ENCODE measurements around the gene HSPD1.

HSPD1 gene

DNA sequence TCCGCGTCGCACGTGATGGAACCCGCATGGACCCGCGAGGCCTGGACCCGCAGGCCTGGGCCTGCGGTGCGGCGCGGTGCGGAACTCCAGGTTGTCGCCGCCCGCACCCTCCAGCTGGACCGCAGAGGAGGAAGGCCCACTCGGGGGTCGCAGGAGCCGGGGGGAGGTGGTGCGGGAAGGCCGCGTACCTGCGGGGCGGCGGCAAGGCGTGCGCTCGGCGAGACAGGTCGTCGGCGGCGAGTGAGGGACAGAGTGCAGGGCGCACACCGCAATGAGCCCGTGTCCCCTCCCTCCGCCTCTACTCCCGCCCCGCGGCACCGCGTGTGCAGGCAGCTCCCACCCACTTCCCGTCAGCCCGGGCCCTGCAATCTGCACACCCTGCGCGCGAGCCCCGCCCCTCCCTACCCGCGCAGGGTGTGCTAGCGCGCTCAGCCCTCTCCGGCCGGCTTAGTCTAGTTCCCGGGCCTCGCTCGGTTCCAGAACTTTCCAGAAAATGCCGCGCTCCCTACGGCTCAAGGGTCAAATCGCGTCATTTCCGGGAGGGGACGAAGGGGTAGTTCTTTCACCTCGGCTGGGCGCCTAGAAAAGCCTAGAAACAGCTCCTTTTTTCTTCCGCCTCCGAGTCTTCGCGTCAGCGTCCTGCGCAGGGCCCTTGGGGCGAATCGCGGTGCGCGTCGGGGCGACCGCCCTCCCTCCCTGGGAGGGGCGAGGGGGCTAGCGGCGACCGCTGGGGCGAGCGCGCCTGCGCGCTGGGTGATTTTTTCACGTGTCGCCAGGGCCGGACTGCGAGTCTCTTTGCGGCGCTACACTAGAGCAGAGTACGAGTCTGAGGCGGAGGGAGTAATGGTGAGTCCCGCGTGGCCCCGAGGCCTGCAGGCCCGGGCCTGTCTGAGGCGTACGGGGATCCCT is at the start of gene HSPD1, which contains the start of gene HSPE1:
HSPD1 (minus strand) TSS at position 247 of the 909 bp plus-strand sequence. CDS start 992 bp downstream, outside the sequence.
HSPE1 (plus strand) TSS at position 786 of the 909 bp plus-strand sequence; CDS start at position 844, 58 bp downstream.
- Mint-ChIP-seq H3K4me1 (ENCODE audit: low read depth) (peaks cover 51% of the 10 kb centered on the region), H3K36me3 (ENCODE audit: low read depth) (peaks cover 48% of the 10 kb centered on the region), H3K9me3 (no peaks in the 10 kb centered on the region)

DNA sequence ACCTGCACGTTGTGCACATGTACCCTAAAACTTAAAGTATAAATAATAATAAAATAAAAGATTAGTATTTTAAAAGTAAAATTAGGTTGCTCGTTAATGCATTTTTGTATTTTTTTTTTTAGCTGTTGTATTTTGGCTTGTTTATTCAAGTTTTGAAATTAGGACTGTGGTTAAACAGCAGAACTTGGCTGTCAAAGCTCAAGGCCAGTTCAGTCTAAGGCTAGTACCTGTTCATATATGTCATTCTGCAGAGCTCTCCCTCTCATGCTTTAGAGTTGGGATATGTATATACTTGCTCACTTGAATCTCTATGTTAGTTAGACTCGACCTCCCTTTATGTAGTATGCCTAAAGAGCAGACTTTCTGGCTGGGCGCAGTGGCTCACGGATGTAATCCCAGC is 48.9 kb upstream of the HSPD1 start:
- H3K27ac Mint-ChIP-seq = no peak overlapping the region
- peaks cover 19% of the 10 kb centered on the region for H3K36me3 Mint-ChIP-seq (ENCODE audit: low read depth)

More for the DNA sequence above, at the start of gene HSPD1, which contains the start of gene HSPE1:
- peak within 1 kb of the TSS; percentile 92 for H3K4me3 Mint-ChIP-seq
- H3K27me3 Mint-ChIP-seq (ENCODE audit: low read depth) = no peaks in the 10 kb centered on the region
- H3K27ac Mint-ChIP-seq = peak within 1 kb of the TSS; percentile 98

DNA sequence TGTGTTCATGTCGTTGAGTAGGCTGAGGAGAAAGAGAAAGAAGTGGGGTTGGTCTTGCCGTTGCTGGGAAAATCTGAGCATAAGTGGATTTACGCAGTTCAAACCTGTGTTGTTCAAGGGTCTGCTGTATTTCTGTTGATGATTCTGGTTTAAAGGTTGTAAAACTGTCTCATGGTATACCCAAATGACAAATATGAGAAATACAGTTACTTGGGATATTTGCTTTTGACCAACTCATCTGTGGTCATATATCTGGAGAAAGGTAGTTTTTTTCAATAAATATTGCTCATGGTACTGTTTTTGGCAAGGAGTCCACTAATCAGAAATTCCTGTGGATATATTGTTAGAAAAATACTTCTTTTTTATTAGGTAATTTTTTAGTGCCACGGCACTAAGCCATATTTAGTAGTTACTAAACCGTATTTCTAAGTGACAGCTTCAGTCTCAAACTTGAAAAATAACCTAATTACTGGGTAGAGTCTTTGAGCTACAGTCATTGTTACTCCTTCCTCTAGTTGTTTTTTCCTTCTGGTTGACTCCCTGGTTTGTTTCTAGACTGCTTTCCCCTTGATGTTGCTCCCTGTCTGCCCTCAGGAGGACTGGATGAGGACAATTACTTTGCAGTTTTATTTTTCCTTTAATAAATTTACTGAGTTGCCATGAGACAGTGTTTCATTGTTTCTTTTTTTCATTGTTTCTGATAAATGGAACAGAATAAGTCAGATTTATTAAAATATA is 47.7 kb upstream of the HSPD1 start:
- H3K9me3 Mint-ChIP-seq = no peaks in the 10 kb centered on the region
- H3K4me1 Mint-ChIP-seq (ENCODE audit: low read depth) = no peaks in the 10 kb centered on the region
- H3K36me3 Mint-ChIP-seq (ENCODE audit: low read depth) = peaks cover 23% of the 10 kb centered on the region
- no peak overlapping the region for H3K27ac Mint-ChIP-seq
- no peaks in the 10 kb centered on the region for H3K27me3 Mint-ChIP-seq (ENCODE audit: low read depth)
- H3K4me3 Mint-ChIP-seq = no peak overlapping the region

More for the DNA sequence above, 48.9 kb upstream of the HSPD1 start:
- H3K9me3 Mint-ChIP-seq = no peaks in the 10 kb centered on the region
- no peaks in the 10 kb centered on the region for H3K4me1 Mint-ChIP-seq (ENCODE audit: low read depth)
- H3K27me3 Mint-ChIP-seq (ENCODE audit: low read depth) = no peaks in the 10 kb centered on the region
- no peak overlapping the region for H3K4me3 Mint-ChIP-seq

DNA sequence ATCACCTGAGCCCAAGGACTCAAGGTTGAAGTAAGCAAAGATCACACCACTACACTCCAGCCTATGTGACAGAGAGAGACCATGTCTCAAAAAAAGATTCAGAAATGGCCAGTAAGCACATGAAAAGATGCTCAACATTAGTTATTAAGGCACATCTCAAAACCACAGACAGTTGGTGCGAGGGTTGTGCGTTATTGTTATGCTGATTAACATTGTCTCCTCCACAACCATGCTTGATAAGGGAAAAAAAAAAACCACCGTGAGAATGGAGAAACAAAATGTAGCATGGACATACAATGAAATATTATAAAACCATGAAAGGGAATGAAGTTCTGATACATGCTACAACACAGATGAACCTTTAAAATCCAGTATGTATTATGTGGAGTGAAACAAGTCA is 43.6 kb upstream of the HSPD1 start:
- Mint-ChIP-seq H3K9me3 (no peaks in the 10 kb centered on the region), H3K27ac (no peak overlapping the region), H3K4me1 (ENCODE audit: low read depth) (peaks cover 8% of the 10 kb centered on the region), H3K4me3 (no peak overlapping the region), H3K27me3 (ENCODE audit: low read depth) (no peaks in the 10 kb centered on the region), H3K36me3 (ENCODE audit: low read depth) (peaks cover 25% of the 10 kb centered on the region)

DNA sequence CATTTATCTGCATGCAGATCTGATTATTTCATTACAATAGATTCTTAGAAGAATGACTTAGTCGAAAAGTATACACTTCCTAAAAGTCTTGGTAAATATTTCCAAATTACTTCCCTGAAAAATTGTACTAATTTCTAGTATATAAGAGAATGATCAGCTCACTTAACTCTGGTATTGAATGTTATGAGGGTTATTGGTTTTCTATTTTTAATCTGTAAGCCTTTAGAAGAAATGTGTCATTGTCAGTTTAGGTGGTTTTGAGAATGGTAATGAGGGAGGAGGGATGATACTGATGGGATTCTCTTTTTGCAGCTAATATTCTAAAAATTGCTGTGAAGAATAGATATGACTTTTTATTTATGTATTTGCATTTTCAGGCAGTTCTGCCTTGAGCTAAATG is 40.1 kb upstream of the HSPD1 start:
- Mint-ChIP-seq H3K27ac (no peak overlapping the region), H3K36me3 (ENCODE audit: low read depth) (peaks cover 31% of the 10 kb centered on the region), H3K4me1 (ENCODE audit: low read depth) (peaks cover 12% of the 10 kb centered on the region), H3K4me3 (no peak overlapping the region), H3K27me3 (ENCODE audit: low read depth) (no peaks in the 10 kb centered on the region), H3K9me3 (no peaks in the 10 kb centered on the region)

DNA sequence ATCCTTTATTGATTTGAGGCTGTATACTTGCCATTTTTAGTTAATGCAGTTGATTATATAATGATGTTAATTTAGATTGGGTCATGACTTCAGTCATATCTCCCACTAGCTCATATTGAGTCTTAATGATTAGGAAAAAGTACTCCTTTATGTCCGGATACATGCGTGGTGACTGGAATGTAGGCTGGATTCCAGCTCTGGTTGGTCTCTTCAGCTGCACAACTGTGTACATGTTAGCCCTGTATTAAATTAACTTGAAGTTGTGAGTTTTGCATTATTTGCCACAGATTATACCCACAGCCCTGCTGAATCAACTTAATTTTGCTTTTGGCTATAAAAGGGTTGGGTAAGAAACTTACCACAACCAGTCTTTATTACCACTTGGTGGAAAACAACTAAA is 38.8 kb upstream of the HSPD1 start:
- H3K27ac Mint-ChIP-seq = no peak overlapping the region
- H3K36me3 Mint-ChIP-seq (ENCODE audit: low read depth) = peaks cover 35% of the 10 kb centered on the region
- H3K4me3 Mint-ChIP-seq = no peak overlapping the region
- H3K4me1 Mint-ChIP-seq (ENCODE audit: low read depth) = peaks cover 19% of the 10 kb centered on the region
- H3K27me3 Mint-ChIP-seq (ENCODE audit: low read depth) = no peaks in the 10 kb centered on the region
- H3K9me3 Mint-ChIP-seq = no peaks in the 10 kb centered on the region

DNA sequence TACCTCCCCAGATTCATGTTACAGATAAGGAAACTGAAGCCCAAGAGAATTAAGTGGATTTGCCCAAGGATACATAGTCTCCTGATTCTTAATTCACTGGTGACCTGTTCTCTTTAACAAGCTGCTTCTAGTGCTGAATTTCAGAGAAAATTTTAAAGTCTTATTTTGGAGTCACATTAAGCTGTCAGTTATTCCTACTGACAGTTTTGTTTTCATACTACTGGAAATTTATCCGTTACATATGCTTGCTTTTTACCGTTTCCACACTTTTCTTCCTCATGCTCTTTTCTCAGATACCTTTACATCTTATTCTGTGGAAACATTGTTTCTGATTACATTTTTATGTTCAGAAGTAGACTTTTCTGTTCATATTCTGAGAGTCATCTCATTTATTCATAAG is 17.5 kb upstream of the HSPD1 start:
- no peak overlapping the region for H3K27ac Mint-ChIP-seq
- peaks cover 15% of the 10 kb centered on the region for H3K36me3 Mint-ChIP-seq (ENCODE audit: low read depth)
- no peaks in the 10 kb centered on the region for H3K9me3 Mint-ChIP-seq
- no peaks in the 10 kb centered on the region for H3K27me3 Mint-ChIP-seq (ENCODE audit: low read depth)
- H3K4me1 Mint-ChIP-seq (ENCODE audit: low read depth) = peaks cover 33% of the 10 kb centered on the region
- H3K4me3 Mint-ChIP-seq = peak overlapping the region; percentile 97

DNA sequence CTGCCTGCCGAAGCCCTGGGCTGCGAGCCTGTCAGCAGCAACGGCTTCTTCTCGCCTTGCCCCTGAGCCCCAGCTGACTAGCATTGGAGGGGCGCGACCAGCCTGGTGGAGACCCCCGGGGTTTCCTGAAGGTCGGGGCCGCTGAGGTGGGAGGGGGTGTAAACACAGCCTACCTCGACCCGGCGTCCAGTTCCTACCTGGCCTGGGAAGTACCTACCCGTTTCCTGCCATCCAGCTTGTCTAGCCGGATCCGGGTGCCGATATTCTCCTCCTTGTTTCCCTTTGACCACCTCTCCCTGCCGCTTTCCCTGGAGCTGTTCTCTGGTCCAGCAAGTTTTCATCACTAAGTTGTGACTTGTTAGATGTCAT is 16.7 kb upstream of the HSPD1 start:
- peaks cover 15% of the 10 kb centered on the region for H3K36me3 Mint-ChIP-seq (ENCODE audit: low read depth)
- H3K27me3 Mint-ChIP-seq (ENCODE audit: low read depth) = no peaks in the 10 kb centered on the region
- peak overlapping the region; percentile 90 for H3K27ac Mint-ChIP-seq
- H3K4me3 Mint-ChIP-seq = peak overlapping the region; percentile 97
- no peaks in the 10 kb centered on the region for H3K9me3 Mint-ChIP-seq
- peaks cover 33% of the 10 kb centered on the region for H3K4me1 Mint-ChIP-seq (ENCODE audit: low read depth)

DNA sequence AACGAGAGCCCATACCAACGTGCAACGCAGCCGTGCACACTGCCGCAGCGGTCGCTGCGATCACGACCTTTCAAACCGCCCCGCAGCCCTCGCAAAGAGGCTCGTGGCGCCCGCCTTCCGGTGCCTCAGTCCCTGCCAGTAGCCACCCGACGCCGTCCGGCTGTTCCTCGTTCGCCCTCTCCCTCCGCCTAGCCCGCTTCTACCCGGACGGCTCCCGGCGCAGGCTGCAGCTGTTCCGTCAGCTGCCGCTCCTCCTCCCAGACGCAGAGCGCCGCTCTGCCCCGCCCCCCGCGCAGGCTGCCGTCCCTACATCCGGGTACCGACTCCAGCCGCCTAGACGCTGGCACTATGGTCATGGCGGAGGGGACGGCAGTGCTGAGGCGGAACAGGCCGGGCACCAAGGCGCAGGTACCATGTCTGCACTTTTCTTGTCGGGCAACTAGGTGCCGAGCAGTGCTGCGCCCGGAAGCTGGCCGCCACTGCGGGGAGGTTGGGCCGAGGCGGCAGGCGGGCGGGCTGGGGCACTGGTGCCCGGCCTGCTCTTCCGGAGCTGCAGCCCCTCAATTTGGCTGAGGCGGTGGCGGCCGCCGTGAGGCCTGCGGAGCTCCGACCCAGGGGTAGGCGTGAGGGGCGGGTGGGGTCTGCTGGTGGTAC is 16.2 kb upstream of the HSPD1 start, which contains the start of gene MOB4:
MOB4 (plus strand) TSS at position 328 of the 654 bp plus-strand sequence; CDS start at position 349, 21 bp downstream.
- Mint-ChIP-seq H3K27ac (peak within 1 kb of the TSS; percentile 90), H3K9me3 (no peaks in the 10 kb centered on the region), H3K36me3 (ENCODE audit: low read depth) (peaks cover 12% of the 10 kb centered on the region), H3K4me3 (peak within 1 kb of the TSS; percentile 97), H3K27me3 (ENCODE audit: low read depth) (no peaks in the 10 kb centered on the region), H3K4me1 (ENCODE audit: low read depth) (peaks cover 31% of the 10 kb centered on the region)

DNA sequence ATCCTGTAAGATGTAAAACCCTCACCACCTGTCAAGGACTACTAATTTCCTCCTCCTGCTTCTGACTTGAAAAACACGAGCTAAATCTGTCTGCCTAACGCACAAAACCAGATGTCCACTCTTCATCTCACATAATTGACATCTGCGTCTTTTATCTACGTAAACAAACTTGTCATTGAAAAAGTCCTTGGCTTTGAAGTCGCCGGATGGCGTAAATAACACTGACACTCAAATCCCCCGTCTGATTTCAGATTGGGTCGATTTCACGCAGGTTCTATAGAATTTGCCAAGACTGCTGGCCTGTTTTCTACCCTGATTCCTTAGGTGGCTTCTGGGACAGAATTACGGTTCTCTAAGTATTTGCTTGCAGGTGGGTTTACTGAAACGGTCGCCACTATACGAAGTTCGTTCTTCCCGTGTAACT is 15.7 kb upstream of the HSPD1 start:
- Mint-ChIP-seq H3K36me3 (ENCODE audit: low read depth) (peaks cover 8% of the 10 kb centered on the region), H3K4me3 (peak overlapping the region; percentile 97), H3K27me3 (ENCODE audit: low read depth) (no peaks in the 10 kb centered on the region), H3K9me3 (no peaks in the 10 kb centered on the region), H3K27ac (peak overlapping the region; percentile 89), H3K4me1 (ENCODE audit: low read depth) (peaks cover 28% of the 10 kb centered on the region)

- Mint-ChIP-seq H3K4me3 (peak overlapping the region; percentile 97), H3K27me3 (ENCODE audit: low read depth) (no peaks in the 10 kb centered on the region), H3K4me1 (ENCODE audit: low read depth) (peaks cover 28% of the 10 kb centered on the region), H3K27ac (peak overlapping the region; percentile 89), H3K9me3 (no peaks in the 10 kb centered on the region), H3K36me3 (ENCODE audit: low read depth) (peaks cover 6% of the 10 kb centered on the region)
Observed at GRCh38 chr2:197514754-197515153, 15.1 kb upstream of the HSPD1 start.

DNA sequence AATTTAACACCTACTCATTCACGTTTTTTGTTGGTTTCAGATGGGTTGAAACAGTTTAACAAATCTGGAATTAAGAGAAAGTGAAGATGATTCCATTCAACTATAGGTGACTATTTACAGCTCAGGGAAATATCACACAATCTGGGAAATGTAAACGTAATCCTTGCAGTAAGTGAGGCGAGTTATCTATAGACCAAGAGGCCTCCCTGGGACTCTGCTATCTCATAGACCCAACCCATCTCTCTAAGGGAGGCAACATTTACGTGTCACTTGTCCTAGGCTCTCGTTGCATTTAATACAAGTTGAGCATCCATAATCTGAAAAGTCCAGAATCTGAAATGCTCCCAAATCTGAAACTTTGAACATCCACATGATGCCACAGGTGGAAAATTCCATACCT is 14.3 kb upstream of the HSPD1 start:
- Mint-ChIP-seq H3K4me3 (no peak overlapping the region), H3K27me3 (ENCODE audit: low read depth) (no peaks in the 10 kb centered on the region), H3K9me3 (no peaks in the 10 kb centered on the region), H3K36me3 (ENCODE audit: low read depth) (peaks cover 4% of the 10 kb centered on the region), H3K27ac (no peak overlapping the region), H3K4me1 (ENCODE audit: low read depth) (peaks cover 24% of the 10 kb centered on the region)

- H3K27ac Mint-ChIP-seq = no peak overlapping the region
- peaks cover 18% of the 10 kb centered on the region for H3K4me1 Mint-ChIP-seq (ENCODE audit: low read depth)
- H3K36me3 Mint-ChIP-seq (ENCODE audit: low read depth) = peaks cover 12% of the 10 kb centered on the region
- H3K27me3 Mint-ChIP-seq (ENCODE audit: low read depth) = no peaks in the 10 kb centered on the region
- H3K9me3 Mint-ChIP-seq = no peaks in the 10 kb centered on the region
- no peak overlapping the region for H3K4me3 Mint-ChIP-seq
Observed at GRCh38 chr2:197506658-197507057, 7.0 kb upstream of the HSPD1 start.

DNA sequence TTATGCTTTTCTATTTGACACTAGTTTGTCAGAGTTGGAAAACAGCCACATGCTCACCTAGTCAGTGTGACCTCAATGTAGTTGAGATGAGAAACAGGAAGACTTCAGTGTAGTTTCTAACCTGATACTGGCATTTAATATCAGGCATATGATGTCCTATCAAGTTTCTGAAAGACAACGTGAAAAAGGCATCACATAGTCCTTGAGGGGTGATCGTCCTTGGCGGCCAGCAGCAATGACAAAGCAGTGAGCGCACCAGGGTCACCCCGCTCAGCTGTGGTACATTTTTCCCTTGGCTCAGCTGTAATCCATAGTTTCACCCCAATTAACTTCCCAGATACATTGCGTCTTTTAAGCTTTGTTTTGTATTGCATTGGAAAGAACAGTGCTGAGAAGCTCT is 4.9 kb upstream of the HSPD1 start:
- Mint-ChIP-seq H3K27me3 (ENCODE audit: low read depth) (no peaks in the 10 kb centered on the region), H3K4me3 (no peak overlapping the region), H3K9me3 (no peaks in the 10 kb centered on the region), H3K36me3 (ENCODE audit: low read depth) (peaks cover 16% of the 10 kb centered on the region), H3K4me1 (ENCODE audit: low read depth) (peaks cover 20% of the 10 kb centered on the region), H3K27ac (no peak overlapping the region)

All from T-helper 1 cell treated with Interleukin-12 subunit alpha and Interleukin-12 subunit beta and Interleukin-4 antibody, amounts not matched to agents 30 μg/mL and 1 μg/mL, for 36 hours (primary cell).